Suprapubic skin (tissue), 4 donors: ENCODE data around the gene ETS2. TPM values are rescaled to one million over a fixed set of nuclear protein-coding genes. Genes with fewer than 3 reads are reported as not detected.

Source experiments
- DNase-seq, 2 donors: peaks; one replicate each; pipeline ENCODE4 v3.0.0-alpha.2; 2019; ENCODE audit warnings: low spot score in 2 of 2
- H3K27ac ChIP-seq: fragments of 200-600 bp; sonication (generic); one replicate; pipeline ENCODE4 v1.5.1; 2019
- H3K27me3 ChIP-seq: fragments of 200-600 bp; sonication (generic); one replicate; pipeline ENCODE4 v1.5.1; 2019
- H3K36me3 ChIP-seq: fragments of 200-600 bp; sonication (generic); one replicate; pipeline ENCODE4 v1.5.1; 2019
- H3K4me1 ChIP-seq: fragments of 200-600 bp; sonication (generic); one replicate; pipeline ENCODE4 v1.5.1; 2019
- H3K4me3 ChIP-seq: fragments of 200-600 bp; sonication (generic); one replicate; pipeline ENCODE4 v1.5.1; 2019; ENCODE audit warnings: mild to moderate bottlenecking
- H3K9me3 ChIP-seq: fragments of 200-600 bp; sonication (generic); one replicate; pipeline ENCODE4 v1.5.1; 2019
- CTCF ChIP-seq, 2 donors: fragments of 200-600 bp in 1 of 2; fragments of 450-650 bp in 1 of 2; sonication (generic) in 1 of 2; IDR thresholded peaks; one replicate each; pipeline ENCODE4 v1.5.1; 2016 to 2019; ENCODE audit warnings: antibody characterized with exemption in 2 of 2, mild to moderate bottlenecking in 1 of 2, moderate library complexity in 1 of 2
- EP300 ChIP-seq: sonication (generic); formaldehyde crosslinking; IDR thresholded peaks from one replicate; pipeline ENCODE4 v1.6.1; 2017; ENCODE audit warnings: antibody characterized with exemption
- POLR2A ChIP-seq, 2 donors: fragments of 450-650 bp; IDR thresholded peaks; one replicate each; pipeline ENCODE4 v1.6.1; 2017; ENCODE audit warnings: antibody characterized with exemption in 2 of 2, mild to moderate bottlenecking in 2 of 2, moderate library complexity in 2 of 2
- POLR2AphosphoS5 ChIP-seq, 3 donors: sonication (generic); formaldehyde crosslinking; IDR thresholded peaks; one replicate each; pipeline ENCODE4 v1.6.1; 2017; ENCODE audit warnings: antibody characterized with exemption in 3 of 3
- WGBS: methylation state at CpG from one replicate; pipeline ENCODE4 v1.1.5; 2018; 5-methylcytosine and 5-hydroxymethylcytosine counted together
- total RNA-seq, 4 donors: library from RNA; depleted of rRNA; stranded (reverse); fragments of >200 nt; gene quantifications; one replicate each; pipeline ENCODE4 v1.1.0, GENCODE V29; 2016

The ETS2 gene
- total RNA-seq, 4 donors from 2014 or later, result 198 to 510 (median 416) TPM

GRCh38 chr21:38797470-38797869, 8.3 kb upstream of the ETS2 start:
- no peaks in the 10 kb centered on the region for H3K27me3 ChIP-seq
- 78% methylated on average over 3 of the region's 3 CpGs for WGBS
- no peak overlapping the region for H3K27ac ChIP-seq
- no peak overlapping the region for H3K4me3 ChIP-seq
- H3K9me3 ChIP-seq, result no peaks in the 10 kb centered on the region
- no peak for DNase-seq
- H3K4me1 ChIP-seq, result no peaks in the 10 kb centered on the region
- no peaks in the 10 kb centered on the region for H3K36me3 ChIP-seq
- TF ChIP-seq EP300 (no peak), CTCF (IDR thresholded peaks at IDR 0.05) (no peak), POLR2AphosphoS5 (IDR thresholded peaks at IDR 0.05) (no peak), POLR2A (IDR thresholded peaks at IDR 0.05) (no peak)

GRCh38 chr21:38798081-38798480, 7.6 kb upstream of the ETS2 start:
- TF ChIP-seq POLR2A (IDR thresholded peaks at IDR 0.05), result no peak
- TF ChIP-seq POLR2AphosphoS5 (IDR thresholded peaks at IDR 0.05), result no peak
- TF ChIP-seq EP300, result no peak
- no peak for TF ChIP-seq CTCF (IDR thresholded peaks at IDR 0.05)
- DNase-seq, result no peak
- no peaks in the 10 kb centered on the region for H3K4me1 ChIP-seq
- H3K27ac ChIP-seq, result no peak overlapping the region
- no peaks in the 10 kb centered on the region for H3K36me3 ChIP-seq
- H3K27me3 ChIP-seq, result no peaks in the 10 kb centered on the region
- 90% methylated on average over 6 of the region's 6 CpGs for WGBS
- H3K9me3 ChIP-seq, result no peaks in the 10 kb centered on the region
- H3K4me3 ChIP-seq, result no peak overlapping the region

- Histone ChIP-seq H3K27ac (no peak overlapping the region), H3K4me1 (no peaks in the 10 kb centered on the region), H3K27me3 (no peaks in the 10 kb centered on the region), H3K36me3 (no peaks in the 10 kb centered on the region), H3K4me3 (no peak overlapping the region), H3K9me3 (no peaks in the 10 kb centered on the region)
- TF ChIP-seq CTCF (IDR thresholded peaks at IDR 0.05) (no peak), POLR2A (IDR thresholded peaks at IDR 0.05) (no peak), POLR2AphosphoS5 (IDR thresholded peaks at IDR 0.05) (no peak), EP300 (no peak)
- WGBS, result 70% methylated on average over 7 of the region's 7 CpGs
- no peak for DNase-seq
These were observed 7.2 kb upstream of the ETS2 start for GRCh38 chr21:38798481-38798882.

- no peak for DNase-seq
- Histone ChIP-seq H3K27ac (no peak overlapping the region), H3K9me3 (no peaks in the 10 kb centered on the region), H3K36me3 (no peaks in the 10 kb centered on the region), H3K4me3 (no peak overlapping the region), H3K4me1 (peaks cover 12% of the 10 kb centered on the region), H3K27me3 (no peaks in the 10 kb centered on the region)
- TF ChIP-seq POLR2AphosphoS5 (IDR thresholded peaks at IDR 0.05) (no peak), POLR2A (IDR thresholded peaks at IDR 0.05) (no peak), CTCF (IDR thresholded peaks at IDR 0.05) (no peak), EP300 (no peak)
- WGBS, result 97% methylated on average over 5 of the region's 5 CpGs
These were observed 5.5 kb upstream of the ETS2 start for GRCh38 chr21:38800046-38800758.

- H3K36me3 ChIP-seq, result no peaks in the 10 kb centered on the region
- DNase-seq, result no peak
- peaks cover 15% of the 10 kb centered on the region for H3K4me1 ChIP-seq
- H3K9me3 ChIP-seq, result no peaks in the 10 kb centered on the region
- no peak for TF ChIP-seq POLR2AphosphoS5 (IDR thresholded peaks at IDR 0.05)
- no peak for TF ChIP-seq CTCF (IDR thresholded peaks at IDR 0.05)
- TF ChIP-seq EP300, result no peak
- no peak for TF ChIP-seq POLR2A (IDR thresholded peaks at IDR 0.05)
- no peak overlapping the region for H3K27ac ChIP-seq
- 84% methylated on average over 12 of the region's 12 CpGs for WGBS
- no peaks in the 10 kb centered on the region for H3K27me3 ChIP-seq
- no peak overlapping the region for H3K4me3 ChIP-seq
These were observed 4.6 kb upstream of the ETS2 start for GRCh38 chr21:38800924-38801744.
